WERI-Rb-1 (cell line): Measurements from ENCODE around the gene WWOX.

Experiments
- DNase-seq: peaks from one replicate; pipeline ENCODE4 v3.0.0-alpha.2; 2020
- H3K27ac ChIP-seq: fragments of 250-450 bp; sonication (Bioruptor Pico); 2 replicates; pipeline ENCODE4 v1.5.1; 2020; ENCODE audit warnings: mild to moderate bottlenecking, moderate library complexity
- H3K27me3 ChIP-seq: fragments of 250-450 bp; sonication (Bioruptor Pico); 2 replicates; pipeline ENCODE4 v1.5.1; 2021; ENCODE audit warnings: mild to moderate bottlenecking, low read depth, moderate library complexity; ENCODE audit not compliant: insufficient read depth, severe bottlenecking
- H3K36me3 ChIP-seq: fragments of 250-450 bp; sonication (Bioruptor Pico); 2 replicates; pipeline ENCODE4 v1.5.1; 2020; ENCODE audit warnings: mild to moderate bottlenecking, moderate library complexity
- H3K4me3 ChIP-seq: 2 replicates; pipeline ENCODE4 v1.5.1; 2011; ENCODE audit warnings: low read depth, mild to moderate bottlenecking, control low read depth, low read length
- H3K9me3 ChIP-seq: fragments of 250-450 bp; sonication (Bioruptor Pico); 2 replicates; pipeline ENCODE4 v1.5.1; 2021; ENCODE audit warnings: mild to moderate bottlenecking, moderate library complexity; ENCODE audit not compliant: severe bottlenecking
- TF ChIP-seq, protein P1 (sequence below): IDR thresholded peaks from 2 replicates; pipeline ENCODE4 v1.5.1; 2011; ENCODE audit warnings: low read depth, mild to moderate bottlenecking, control low read depth, inconsistent platforms, low read length

The WWOX gene

DNA sequence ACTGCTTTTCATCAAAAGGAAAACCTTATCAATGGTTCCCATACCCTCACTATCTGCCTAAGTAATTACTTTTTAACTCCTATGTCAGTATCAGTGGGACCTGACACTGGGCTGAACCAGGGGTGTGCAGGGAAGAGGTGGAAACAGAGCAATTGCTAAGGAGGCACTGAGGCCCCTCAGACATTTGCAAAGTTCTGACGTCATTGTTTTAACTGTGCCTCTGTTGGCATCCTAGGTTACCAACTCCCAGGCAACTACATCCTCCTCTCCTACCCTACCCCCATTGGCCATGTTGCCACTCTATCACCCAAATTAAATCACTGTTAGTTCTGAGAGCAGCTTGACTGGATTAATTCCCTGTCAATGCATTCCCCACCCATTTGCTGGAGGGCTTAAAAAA, 8.0 kb upstream of the WWOX start:
- Histone ChIP-seq H3K27ac (no peak overlapping the region), H3K9me3 (no peaks in the 10 kb centered on the region), H3K4me3 (no peak overlapping the region), H3K27me3 (no peaks in the 10 kb centered on the region), H3K36me3 (no peaks in the 10 kb centered on the region)
- DNase-seq = no peak
- TF ChIP-seq, protein P1, sequence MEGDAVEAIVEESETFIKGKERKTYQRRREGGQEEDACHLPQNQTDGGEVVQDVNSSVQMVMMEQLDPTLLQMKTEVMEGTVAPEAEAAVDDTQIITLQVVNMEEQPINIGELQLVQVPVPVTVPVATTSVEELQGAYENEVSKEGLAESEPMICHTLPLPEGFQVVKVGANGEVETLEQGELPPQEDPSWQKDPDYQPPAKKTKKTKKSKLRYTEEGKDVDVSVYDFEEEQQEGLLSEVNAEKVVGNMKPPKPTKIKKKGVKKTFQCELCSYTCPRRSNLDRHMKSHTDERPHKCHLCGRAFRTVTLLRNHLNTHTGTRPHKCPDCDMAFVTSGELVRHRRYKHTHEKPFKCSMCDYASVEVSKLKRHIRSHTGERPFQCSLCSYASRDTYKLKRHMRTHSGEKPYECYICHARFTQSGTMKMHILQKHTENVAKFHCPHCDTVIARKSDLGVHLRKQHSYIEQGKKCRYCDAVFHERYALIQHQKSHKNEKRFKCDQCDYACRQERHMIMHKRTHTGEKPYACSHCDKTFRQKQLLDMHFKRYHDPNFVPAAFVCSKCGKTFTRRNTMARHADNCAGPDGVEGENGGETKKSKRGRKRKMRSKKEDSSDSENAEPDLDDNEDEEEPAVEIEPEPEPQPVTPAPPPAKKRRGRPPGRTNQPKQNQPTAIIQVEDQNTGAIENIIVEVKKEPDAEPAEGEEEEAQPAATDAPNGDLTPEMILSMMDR = no peak

DNA sequence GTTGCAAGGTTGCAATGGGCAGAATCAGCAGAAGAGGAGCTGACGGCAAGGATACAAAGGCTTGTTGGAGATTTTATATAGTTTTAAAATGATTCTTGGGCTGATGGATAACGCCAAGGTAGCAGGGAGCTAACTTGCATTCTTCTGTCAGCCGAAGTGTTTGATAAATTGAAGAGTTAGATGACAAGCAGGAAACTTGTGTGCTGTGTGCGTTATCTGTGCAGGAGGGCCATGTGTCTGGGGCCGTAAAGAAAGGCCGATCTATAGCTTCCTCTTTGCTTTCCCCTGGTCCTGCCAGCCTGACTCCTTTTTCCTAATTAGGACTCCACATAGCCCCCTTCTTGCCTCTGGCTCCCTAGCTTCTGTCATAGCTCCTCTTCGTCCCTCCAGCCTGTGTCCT, 6.7 kb upstream of the WWOX start:
- H3K4me3 ChIP-seq = no peak overlapping the region
- H3K27ac ChIP-seq = no peak overlapping the region
- TF ChIP-seq, protein P1 = no peak
- H3K36me3 ChIP-seq = no peaks in the 10 kb centered on the region
- no peaks in the 10 kb centered on the region for H3K9me3 ChIP-seq
- H3K27me3 ChIP-seq = no peaks in the 10 kb centered on the region
- no peak for DNase-seq

DNA sequence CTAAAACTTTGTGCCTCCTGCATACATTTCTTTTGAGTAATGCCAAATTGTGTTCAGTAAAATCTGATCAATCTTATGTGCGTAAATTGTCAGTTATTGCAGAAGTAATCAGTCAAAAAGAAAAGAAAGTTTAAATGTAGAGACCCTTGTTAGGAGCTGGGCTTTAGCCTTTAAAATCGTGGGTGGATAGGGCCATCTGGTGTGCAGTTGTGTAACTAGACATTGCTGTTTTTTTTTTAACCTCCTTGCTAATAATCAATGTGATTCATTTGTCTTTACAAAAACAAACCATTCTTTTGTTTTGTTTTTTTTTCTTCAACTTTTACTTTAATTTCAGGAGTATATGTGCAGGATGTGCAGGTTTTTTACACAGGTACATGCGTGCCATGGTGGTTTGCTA, 5.3 kb upstream of the WWOX start:
- H3K4me3 ChIP-seq = no peak overlapping the region
- peak; percentile 19 for DNase-seq
- no peaks in the 10 kb centered on the region for H3K36me3 ChIP-seq
- no peak overlapping the region for H3K27ac ChIP-seq
- H3K9me3 ChIP-seq = no peaks in the 10 kb centered on the region
- TF ChIP-seq, protein P1 = peak; percentile 49; the same call in 1 of the 2 replicates
- H3K27me3 ChIP-seq = no peaks in the 10 kb centered on the region

DNA sequence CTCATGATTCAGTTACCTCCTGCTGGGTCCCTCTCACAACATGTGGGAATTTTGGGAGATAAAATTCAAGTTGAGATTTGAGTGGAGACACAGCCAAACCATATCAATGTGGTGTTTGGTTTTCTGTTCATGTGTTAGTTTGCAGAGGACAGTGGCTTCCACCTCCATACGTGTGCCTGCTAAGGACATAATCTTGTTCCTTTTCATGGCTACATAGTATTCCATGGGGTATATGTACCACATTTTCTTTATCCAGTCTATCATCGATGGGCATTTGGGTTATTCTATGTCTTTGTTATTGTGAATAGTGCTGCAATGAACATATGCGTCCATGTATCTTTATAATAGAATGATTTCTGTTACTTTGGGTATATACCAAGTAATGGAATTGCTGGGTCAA, 4.5 kb upstream of the WWOX start:
- Histone ChIP-seq H3K9me3 (no peaks in the 10 kb centered on the region), H3K36me3 (0 out of 2 replicates have a peak, but pooled peaks cover 2% of the 10 kb centered on the region), H3K27me3 (no peaks in the 10 kb centered on the region), H3K27ac (no peak overlapping the region), H3K4me3 (no peak overlapping the region)
- TF ChIP-seq, protein P1 = no peak
- no peak for DNase-seq

DNA sequence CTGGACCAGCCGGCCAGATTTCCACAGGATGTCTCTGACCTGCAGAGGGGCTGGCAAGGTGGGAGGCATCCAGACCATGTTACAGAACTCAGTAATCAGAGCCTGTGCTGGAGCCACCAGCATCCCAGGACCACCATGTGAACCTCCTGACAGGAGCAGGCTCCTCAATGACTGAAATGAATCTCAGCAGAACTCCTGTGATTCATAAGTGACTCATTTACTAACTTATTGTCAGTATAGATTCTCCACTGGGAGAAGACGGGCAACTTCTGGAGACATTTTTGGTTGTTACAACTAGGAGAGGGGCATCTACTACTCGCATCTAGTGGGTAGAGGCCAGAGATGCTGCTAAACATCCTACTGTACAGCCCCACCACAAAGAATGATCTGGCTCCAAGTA, 3.1 kb upstream of the WWOX start:
- no peak for DNase-seq
- no peak overlapping the region for H3K27ac ChIP-seq
- TF ChIP-seq, protein P1 = no peak
- no peak overlapping the region for H3K4me3 ChIP-seq
- 0 out of 2 replicates have a peak, but pooled peaks cover 3% of the 10 kb centered on the region for H3K36me3 ChIP-seq
- no peaks in the 10 kb centered on the region for H3K9me3 ChIP-seq
- no peaks in the 10 kb centered on the region for H3K27me3 ChIP-seq

DNA sequence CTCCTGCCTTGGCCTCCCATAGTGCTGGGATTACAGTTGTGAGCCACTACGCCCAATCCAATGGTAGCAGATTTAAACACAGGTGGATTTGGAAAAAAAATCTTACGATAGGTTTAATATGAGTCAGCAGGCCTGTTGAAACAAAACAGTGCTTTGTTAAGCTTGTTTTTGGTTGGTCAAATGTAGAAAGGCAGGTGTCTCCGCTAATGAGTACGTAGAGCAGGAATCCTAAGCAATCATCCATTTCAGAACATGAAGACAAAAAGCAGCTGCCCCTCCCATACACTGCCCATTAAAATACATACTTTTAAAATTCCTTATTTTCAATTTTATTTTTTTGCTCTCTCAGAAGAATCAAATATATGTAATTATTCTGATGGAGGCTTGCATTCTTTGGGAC, 1.9 kb upstream of the WWOX start:
- no peak for DNase-seq
- Histone ChIP-seq H3K36me3 (peaks cover 5% of the 10 kb centered on the region; the same call in 1 of the 2 replicates), H3K27ac (no peak overlapping the region), H3K4me3 (no peak overlapping the region), H3K9me3 (no peaks in the 10 kb centered on the region), H3K27me3 (no peaks in the 10 kb centered on the region)
- TF ChIP-seq, protein P1 = no peak
